NCI-H526 (cell line): ENCODE data around the gene SLC25A47.
"Not testable (repeated sequence)": the region's sequence is repeated elsewhere in the genome, so short reads cannot be mapped to it uniquely, and the experiment has no call there.

Source experiments
- DNase-seq, 2 experiments: peaks; one replicate each; lab custom pipeline; 2025; lab: John Stamatoyannopoulos, UW

SLC25A47 gene

GRCh38 chr14:100325231-100325632, 2.1 kb downstream of the SLC25A47 start:
- no peak for DNase-seq

- no peak for DNase-seq
Measured at GRCh38 chr14:100325958-100326357, 2.8 kb downstream of the SLC25A47 start.

- no peak for DNase-seq
Measured at GRCh38 chr14:100327128-100327527, 4.0 kb downstream of the SLC25A47 start.

GRCh38 chr14:100328495-100329163, 5.5 kb downstream of the SLC25A47 start:
- no peak for DNase-seq

- DNase-seq: no peak
Measured at GRCh38 chr14:100329233-100330006, 6.3 kb downstream of the SLC25A47 start.

GRCh38 chr14:100330007-100330344, 6.8 kb downstream of the SLC25A47 start:
- no peak for DNase-seq

- DNase-seq: no peak
Measured at GRCh38 chr14:100330388-100330931, 7.3 kb downstream of the SLC25A47 start.

GRCh38 chr14:100332071-100332639, 9.0 kb downstream of the SLC25A47 start:
- no peak for DNase-seq

- DNase-seq: peak in 1 of 2 experiments; percentile 20
Measured at GRCh38 chr14:100332797-100333196, 9.7 kb downstream of the SLC25A47 start.

- DNase-seq: no peak
Measured at GRCh38 chr14:100333311-100333710, 10.2 kb downstream of the SLC25A47 start.

- no peak for DNase-seq
Measured at GRCh38 chr14:100333827-100334226, 10.7 kb downstream of the SLC25A47 start.

GRCh38 chr14:100334904-100335303, 11.8 kb downstream of the SLC25A47 start:
- DNase-seq: no peak

- no peak for DNase-seq
Measured at GRCh38 chr14:100336618-100337530, 13.7 kb downstream of the SLC25A47 start.

- no peak for DNase-seq
Measured at GRCh38 chr14:100339766-100340422, 16.8 kb downstream of the SLC25A47 start.

GRCh38 chr14:100340423-100340813, 17.3 kb downstream of the SLC25A47 start:
- DNase-seq: no peak

GRCh38 chr14:100341301-100342031, 18.3 kb downstream of the SLC25A47 start:
- no peak for DNase-seq

GRCh38 chr14:100342195-100342594, 19.1 kb downstream of the SLC25A47 start:
- no peak for DNase-seq

GRCh38 chr14:100342826-100343225, 19.7 kb downstream of the SLC25A47 start:
- DNase-seq: not testable (repeated sequence)

GRCh38 chr14:100344657-100345056, 21.5 kb downstream of the SLC25A47 start:
- not testable (repeated sequence) for DNase-seq

- no peak for DNase-seq
Measured at GRCh38 chr14:100345711-100346110, 22.6 kb downstream of the SLC25A47 start.
